OCI-LY7 (cell line): ENCODE measurements around the gene NGEF. TPM values are rescaled to one million over a fixed set of nuclear protein-coding genes. Genes with fewer than 3 reads are reported as not detected.
A peak's percentile ranks its signal among the peaks of the same experiment; 100 is the strongest.

Experiments used
- BruUV-seq: library from RNA; stranded (reverse); fragments of 400-500 nt; replicated peaks from 2 replicates; lab custom pipeline; 2021; lab: Mats Ljungman, UMichigan
- CTCF ChIA-PET: fragments of 300-600 bp; sonication (Branson Sonifier 250); formaldehyde crosslinking; loops from one replicate; lab custom pipeline; 2022; ENCODE audit warnings: antibody characterized with exemption; ENCODE audit not compliant: unreplicated experiment; lab: Charles Lee
- POLR2A ChIA-PET: fragments of 300-600 bp; sonication (Branson Sonifier 250); formaldehyde crosslinking; loops from one replicate; lab custom pipeline; 2022; ENCODE audit warnings: antibody characterized with exemption; lab: Charles Lee
- DNase-seq: peaks from one replicate; pipeline ENCODE4 v3.0.0-alpha.2; 2015; ENCODE audit warnings: low spot score
- H2AFZ ChIP-seq: fragments of 200-600 bp; sonication (generic), shearing (Covaris generic); 2 replicates; pipeline ENCODE4 v1.6.1; 2014; ENCODE audit warnings: mild to moderate bottlenecking, antibody characterized with exemption, low read length, moderate library complexity
- H3K27ac ChIP-seq: fragments of 200-600 bp; sonication (generic); 2 replicates; pipeline ENCODE4 v1.5.1; 2014; ENCODE audit warnings: mixed run types, low read depth, mild to moderate bottlenecking, moderate library complexity, low read length, inconsistent platforms; ENCODE audit not compliant: poor library complexity, severe bottlenecking
- H3K36me3 ChIP-seq: fragments of 200-600 bp; sonication (generic); 2 replicates; pipeline ENCODE4 v1.6.1; 2014; ENCODE audit warnings: mild to moderate bottlenecking, antibody characterized with exemption, low read length, moderate library complexity, mixed read lengths; ENCODE audit not compliant: insufficient read depth
- H3K4me1 ChIP-seq: fragments of 200-600 bp; sonication (generic); 2 replicates; pipeline ENCODE4 v1.5.1; 2014; ENCODE audit warnings: mild to moderate bottlenecking, low read length; ENCODE audit not compliant: insufficient read depth, poor library complexity, severe bottlenecking
- H3K4me2 ChIP-seq: fragments of 200-600 bp; sonication (generic); 2 replicates; pipeline ENCODE4 v1.6.1; 2014; ENCODE audit warnings: mild to moderate bottlenecking, low read length
- H3K4me3 ChIP-seq: fragments of 200-600 bp; sonication (generic); 2 replicates; pipeline ENCODE4 v1.5.1; 2014; ENCODE audit warnings: mild to moderate bottlenecking, low read depth, low read length; ENCODE audit not compliant: poor library complexity, severe bottlenecking
- H3K79me2 ChIP-seq: fragments of 200-600 bp; sonication (generic); 2 replicates; pipeline ENCODE4 v1.6.1; 2016; ENCODE audit warnings: low read depth, mild to moderate bottlenecking, low read length, moderate library complexity, mixed read lengths; ENCODE audit not compliant: insufficient read depth
- H3K9me2 ChIP-seq: fragments of 200-600 bp; sonication (generic); 2 replicates; pipeline ENCODE4 v1.6.1; 2016; ENCODE audit warnings: mild to moderate bottlenecking, low read length, mixed read lengths; ENCODE audit not compliant: insufficient read depth
- H3K9me3 ChIP-seq: fragments of 200-600 bp; sonication (generic); 2 replicates; pipeline ENCODE4 v1.6.1; 2014; ENCODE audit warnings: mild to moderate bottlenecking, mixed run types, low read length, mixed read lengths
- H4K20me1 ChIP-seq: fragments of 200-600 bp; sonication (generic); 2 replicates; pipeline ENCODE4 v1.6.1; 2014; ENCODE audit warnings: mild to moderate bottlenecking, antibody characterized with exemption, low read length, moderate library complexity, mixed read lengths; ENCODE audit not compliant: insufficient read depth
- CTCF ChIP-seq: fragments of 200-600 bp; sonication (generic); conservative IDR thresholded peaks from 2 replicates; pipeline ENCODE4 v1.5.1; 2014; ENCODE audit warnings: mild to moderate bottlenecking, antibody characterized with exemption, low read length, moderate library complexity, mixed read lengths
- EZH2phosphoT487 ChIP-seq: fragments of 200-600 bp; sonication (generic); IDR thresholded peaks from 2 replicates; pipeline ENCODE4 v1.6.1; 2018; ENCODE audit warnings: low read depth, borderline replicate concordance, mild to moderate bottlenecking, mixed run types, antibody characterized with exemption, low read length, moderate library complexity, mixed read lengths
- intact Hi-C: fragments of 100-400 bp; cut with micrococcal nuclease; formaldehyde crosslinking; loops from one replicate; pipeline ENCODE4 v1.10.0; 2022; ENCODE audit not compliant: unreplicated experiment
- total RNA-seq, 2 experiments: library from RNA; depleted of rRNA in 1 of 2; stranded (reverse); fragments of >200 nt in 1 of 2; shearing (Covaris generic) in 1 of 2; gene quantifications; 2 replicates each; pipeline ENCODE4 v1.2.3, GENCODE V29; 2014 to 2022

Gene NGEF
- total RNA-seq, 2 experiments from 2014 or later, result 0.82 TPM; not detected in 1

- Histone ChIP-seq H3K79me2 (no peaks in the 10 kb centered on the region), H3K36me3 (no peaks in the 10 kb centered on the region), H3K9me2 (no peaks in the 10 kb centered on the region), H3K4me3 (no peak overlapping the region), H3K27ac (no peak overlapping the region), H2AFZ (no peak overlapping the region), H3K9me3 (no peaks in the 10 kb centered on the region), H3K4me1 (no peaks in the 10 kb centered on the region), H4K20me1 (no peaks in the 10 kb centered on the region), H3K4me2 (no peak overlapping the region)
- TF ChIP-seq CTCF (no peak), EZH2phosphoT487 (no peak)
- intact Hi-C loops, result no loop called here
- CTCF ChIA-PET, result no interaction called here
- no TSS peak for BruUV-seq
- POLR2A ChIA-PET, result no interaction called here
- no peak for DNase-seq
Observed at GRCh38 chr2:232888099-232888836, 124.8 kb downstream of the NGEF start.

GRCh38 chr2:232887171-232887850 is 125.7 kb downstream of the NGEF start:
- Histone ChIP-seq H3K36me3 (no peaks in the 10 kb centered on the region), H3K27ac (no peak overlapping the region), H4K20me1 (no peaks in the 10 kb centered on the region), H3K4me3 (no peak overlapping the region), H3K9me2 (no peaks in the 10 kb centered on the region), H3K79me2 (no peaks in the 10 kb centered on the region), H3K9me3 (no peaks in the 10 kb centered on the region), H2AFZ (no peak overlapping the region), H3K4me2 (no peak overlapping the region), H3K4me1 (no peaks in the 10 kb centered on the region)
- POLR2A ChIA-PET, result interaction anchor here (0.6 kb wide), 1 partner anchor 27 kb away, joined by 3 read pairs; no protein-coding TSS in a partner anchor
- DNase-seq, result no peak
- BruUV-seq, result no TSS peak
- CTCF ChIA-PET, result no interaction called here
- intact Hi-C loops, result no loop called here
- no peak for TF ChIP-seq EZH2phosphoT487
- peak; percentile 25; the same call in 1 of the 2 replicates for TF ChIP-seq CTCF

GRCh38 chr2:232886632-232887031 is 126.4 kb downstream of the NGEF start:
- no peak overlapping the region for H3K4me3 ChIP-seq
- no TSS peak for BruUV-seq
- POLR2A ChIA-PET, result no interaction called here
- no peaks in the 10 kb centered on the region for H3K36me3 ChIP-seq
- no peaks in the 10 kb centered on the region for H3K79me2 ChIP-seq
- no peaks in the 10 kb centered on the region for H4K20me1 ChIP-seq
- H2AFZ ChIP-seq, result no peak overlapping the region
- intact Hi-C loops, result no loop called here
- no peaks in the 10 kb centered on the region for H3K9me3 ChIP-seq
- no peaks in the 10 kb centered on the region for H3K9me2 ChIP-seq
- TF ChIP-seq CTCF, result no peak
- no peak for TF ChIP-seq EZH2phosphoT487
- no peak overlapping the region for H3K27ac ChIP-seq
- H3K4me1 ChIP-seq, result no peaks in the 10 kb centered on the region
- DNase-seq, result no peak
- CTCF ChIA-PET, result no interaction called here
- no peak overlapping the region for H3K4me2 ChIP-seq
